ENCODE measurements around the gene F13A1.

F13A1 gene

DNA sequence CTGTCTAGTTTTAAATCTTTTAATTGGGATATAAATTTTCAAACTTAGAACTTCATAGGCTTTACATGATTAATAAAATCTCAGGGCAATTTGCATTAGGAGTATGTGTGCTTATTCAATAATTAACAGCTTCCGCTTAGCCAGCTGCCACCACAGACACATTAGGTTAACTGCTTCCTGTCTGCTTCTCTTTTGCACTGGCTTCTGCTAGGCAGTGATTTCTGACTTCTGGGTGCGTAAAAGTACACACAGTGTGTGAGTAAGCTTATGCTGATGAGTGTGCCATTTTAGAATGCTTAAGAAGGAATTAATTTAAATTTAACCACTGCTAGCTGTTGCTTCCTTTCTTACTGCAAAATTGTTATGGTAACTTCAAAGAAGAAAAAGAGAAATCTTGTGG, 73.9 kb downstream of the F13A1 start:
- Histone ChIP-seq H3K4me1 (ENCODE audit: control insufficient read depth, insufficient read depth, low read length) (no peaks in the 10 kb centered on the region), H3K27me3 (ENCODE audit: control insufficient read depth in 1 of 2, insufficient read depth in 2 of 2, low read length in 2 of 2) (no peaks in the 10 kb centered on the region), H3K9ac (ENCODE audit: low read length in 2 of 2) (no peak overlapping the region), H3K36me3 (ENCODE audit: control insufficient read depth in 2 of 2, insufficient read depth in 2 of 2, low read length in 2 of 2) (no peaks in the 10 kb centered on the region), H3K27ac (ENCODE audit: low read length) (no peak overlapping the region), H3K9me3 (ENCODE audit: control insufficient read depth in 2 of 2, low read length in 2 of 2) (no peaks in the 10 kb centered on the region), H3K4me3 (ENCODE audit: low read length in 2 of 2) (no peak overlapping the region)

DNA sequence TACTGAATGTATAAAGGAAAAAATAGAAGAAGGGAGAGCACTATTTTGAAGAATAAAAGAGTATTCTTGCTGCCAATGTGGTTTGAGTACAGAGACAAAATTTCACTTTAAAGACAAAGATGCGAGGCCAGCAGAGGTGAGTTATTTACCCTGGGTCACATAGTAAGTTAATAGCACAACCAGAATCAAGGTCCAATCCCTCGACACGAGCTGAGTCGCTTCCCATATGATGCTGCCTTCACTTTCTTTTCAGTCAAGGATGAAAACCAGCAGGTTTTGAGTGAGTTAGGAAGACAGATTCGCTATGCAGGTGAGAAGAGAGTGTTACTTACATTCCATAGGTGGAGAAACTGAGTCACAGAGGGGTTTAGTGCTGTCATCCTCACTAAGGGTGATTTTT, 75.8 kb downstream of the F13A1 start:
- Histone ChIP-seq H3K36me3 (ENCODE audit: control insufficient read depth in 2 of 2, insufficient read depth in 2 of 2, low read length in 2 of 2) (no peaks in the 10 kb centered on the region), H3K27me3 (ENCODE audit: control insufficient read depth in 1 of 2, insufficient read depth in 2 of 2, low read length in 2 of 2) (no peaks in the 10 kb centered on the region), H3K4me3 (ENCODE audit: low read length in 2 of 2) (no peak overlapping the region), H3K9ac (ENCODE audit: low read length in 2 of 2) (no peak overlapping the region), H3K9me3 (ENCODE audit: control insufficient read depth in 2 of 2, low read length in 2 of 2) (no peaks in the 10 kb centered on the region), H3K27ac (ENCODE audit: low read length) (no peak overlapping the region), H3K4me1 (ENCODE audit: control insufficient read depth, insufficient read depth, low read length) (no peaks in the 10 kb centered on the region)

DNA sequence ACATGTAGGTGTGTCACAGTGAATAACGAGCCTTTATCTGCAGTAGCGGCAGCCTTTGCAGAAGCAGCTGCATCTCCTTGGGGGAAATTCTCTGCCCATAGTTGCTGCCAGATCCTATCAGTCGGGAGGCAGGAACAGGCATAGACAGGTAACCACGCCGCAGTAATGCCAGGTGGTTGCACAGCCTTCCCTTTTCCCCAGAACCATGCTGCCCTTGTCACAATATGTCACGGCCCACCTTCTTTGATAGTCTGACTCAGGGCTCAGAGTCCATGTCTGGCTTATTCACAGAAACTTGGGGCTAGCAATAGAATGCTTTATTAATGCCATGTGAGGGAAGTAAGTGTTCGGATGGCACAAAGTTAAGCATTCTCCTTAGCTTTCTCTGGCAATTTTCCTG, 76.6 kb downstream of the F13A1 start:
- no peak overlapping the region for H3K27ac ChIP-seq (ENCODE audit: low read length)
- H3K4me3 ChIP-seq (ENCODE audit: low read length in 2 of 2), result no peak overlapping the region
- H3K4me1 ChIP-seq (ENCODE audit: control insufficient read depth, insufficient read depth, low read length), result no peaks in the 10 kb centered on the region
- H3K36me3 ChIP-seq (ENCODE audit: control insufficient read depth in 2 of 2, insufficient read depth in 2 of 2, low read length in 2 of 2), result no peaks in the 10 kb centered on the region
- no peaks in the 10 kb centered on the region for H3K9me3 ChIP-seq (ENCODE audit: control insufficient read depth in 2 of 2, low read length in 2 of 2)
- H3K27me3 ChIP-seq (ENCODE audit: control insufficient read depth in 1 of 2, insufficient read depth in 2 of 2, low read length in 2 of 2), result no peaks in the 10 kb centered on the region
- H3K9ac ChIP-seq (ENCODE audit: low read length in 2 of 2), result no peak overlapping the region

DNA sequence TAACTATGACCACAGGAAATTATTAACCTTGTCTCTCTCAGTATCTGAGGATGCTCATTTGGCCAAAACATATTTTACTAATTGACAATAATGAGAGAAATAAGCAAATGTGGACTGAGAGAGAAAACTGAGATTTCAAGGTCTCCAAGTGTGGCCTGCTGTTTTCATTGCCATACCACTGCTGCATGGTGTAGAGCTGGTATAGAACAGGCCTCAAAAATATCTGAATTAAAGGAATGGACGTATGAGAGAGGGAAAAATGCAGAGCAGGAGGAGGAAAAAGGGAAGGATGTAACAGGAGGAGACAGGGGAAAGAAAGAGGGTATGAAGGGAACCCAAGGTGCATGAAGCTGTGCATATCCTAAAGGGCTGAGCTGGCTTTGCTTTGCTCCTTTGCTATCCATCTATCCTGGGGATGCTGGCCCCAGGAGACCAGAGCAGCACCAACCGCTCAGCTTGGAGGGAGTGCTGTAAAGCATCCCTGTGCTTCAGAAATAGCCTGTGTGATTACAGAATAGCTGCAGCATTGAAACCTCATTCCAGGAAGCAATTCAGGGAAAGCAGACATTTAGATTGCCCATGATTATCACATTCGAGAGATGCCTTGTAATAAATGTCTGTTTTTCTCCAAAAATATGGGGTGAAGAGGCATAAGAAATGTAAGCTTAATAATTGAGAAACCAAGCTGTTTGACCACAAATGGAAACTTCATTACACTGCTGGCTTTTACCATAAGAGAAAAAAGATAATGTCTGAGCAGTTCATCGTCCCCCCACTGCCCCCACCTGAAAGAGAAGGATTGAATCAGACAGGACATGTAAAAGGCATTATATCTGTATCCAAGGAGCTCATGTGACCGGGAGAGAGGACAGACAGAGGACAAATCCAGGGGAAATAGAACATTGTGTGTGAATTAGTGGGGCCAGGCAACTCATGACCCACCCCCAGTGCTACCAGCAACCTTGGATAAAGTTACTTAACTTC, 80.6 kb downstream of the F13A1 start:
- no peak overlapping the region for H3K4me3 ChIP-seq (ENCODE audit: low read length in 2 of 2)
- H3K4me1 ChIP-seq (ENCODE audit: control insufficient read depth, insufficient read depth, low read length), result no peaks in the 10 kb centered on the region
- no peak overlapping the region for H3K9ac ChIP-seq (ENCODE audit: low read length in 2 of 2)
- H3K27me3 ChIP-seq (ENCODE audit: control insufficient read depth in 1 of 2, insufficient read depth in 2 of 2, low read length in 2 of 2), result no peaks in the 10 kb centered on the region
- H3K36me3 ChIP-seq (ENCODE audit: control insufficient read depth in 2 of 2, insufficient read depth in 2 of 2, low read length in 2 of 2), result no peaks in the 10 kb centered on the region
- no peaks in the 10 kb centered on the region for H3K9me3 ChIP-seq (ENCODE audit: control insufficient read depth in 2 of 2, low read length in 2 of 2)
- H3K27ac ChIP-seq (ENCODE audit: low read length), result no peak overlapping the region

DNA sequence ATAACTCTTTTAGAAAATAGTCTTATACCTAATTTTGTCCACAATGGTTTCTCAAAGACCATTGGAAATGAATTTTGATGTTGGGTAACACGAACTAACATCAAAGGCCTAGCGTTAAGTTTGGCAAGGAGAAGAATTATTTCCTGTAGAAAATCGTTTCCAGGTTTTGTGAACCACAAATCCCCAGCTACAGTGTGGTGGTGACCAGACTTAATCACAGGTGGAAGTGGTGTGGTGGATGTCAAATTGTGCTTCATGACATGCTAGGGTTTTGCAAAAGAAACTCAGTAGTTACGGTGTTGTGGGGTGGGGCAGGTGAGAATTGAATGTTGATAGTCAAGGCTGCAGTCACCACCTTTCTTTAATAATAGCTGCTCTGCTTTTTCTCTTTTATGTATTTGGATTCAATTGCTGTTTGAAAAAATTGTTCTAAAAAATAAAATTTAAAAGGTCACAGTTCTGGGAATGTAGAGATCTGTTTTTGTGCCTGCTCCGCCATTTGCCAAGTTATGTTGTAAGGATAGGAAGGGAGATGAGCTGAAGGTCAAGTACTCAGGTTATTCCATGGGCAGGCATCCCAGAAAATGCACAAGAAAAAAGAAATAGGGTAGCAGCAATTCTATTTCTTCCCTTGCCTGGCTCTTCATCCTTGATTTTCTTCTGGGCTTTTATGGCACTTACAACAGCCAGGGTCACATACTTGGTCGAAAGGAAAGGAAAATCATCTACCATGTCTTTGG, 83.6 kb downstream of the F13A1 start:
- H3K4me3 ChIP-seq (ENCODE audit: low read length in 2 of 2), result no peak overlapping the region
- H3K27ac ChIP-seq (ENCODE audit: low read length), result no peak overlapping the region
- no peaks in the 10 kb centered on the region for H3K27me3 ChIP-seq (ENCODE audit: control insufficient read depth in 1 of 2, insufficient read depth in 2 of 2, low read length in 2 of 2)
- H3K9me3 ChIP-seq (ENCODE audit: control insufficient read depth in 2 of 2, low read length in 2 of 2), result no peaks in the 10 kb centered on the region
- H3K4me1 ChIP-seq (ENCODE audit: control insufficient read depth, insufficient read depth, low read length), result no peaks in the 10 kb centered on the region
- no peak overlapping the region for H3K9ac ChIP-seq (ENCODE audit: low read length in 2 of 2)
- no peaks in the 10 kb centered on the region for H3K36me3 ChIP-seq (ENCODE audit: control insufficient read depth in 2 of 2, insufficient read depth in 2 of 2, low read length in 2 of 2)

DNA sequence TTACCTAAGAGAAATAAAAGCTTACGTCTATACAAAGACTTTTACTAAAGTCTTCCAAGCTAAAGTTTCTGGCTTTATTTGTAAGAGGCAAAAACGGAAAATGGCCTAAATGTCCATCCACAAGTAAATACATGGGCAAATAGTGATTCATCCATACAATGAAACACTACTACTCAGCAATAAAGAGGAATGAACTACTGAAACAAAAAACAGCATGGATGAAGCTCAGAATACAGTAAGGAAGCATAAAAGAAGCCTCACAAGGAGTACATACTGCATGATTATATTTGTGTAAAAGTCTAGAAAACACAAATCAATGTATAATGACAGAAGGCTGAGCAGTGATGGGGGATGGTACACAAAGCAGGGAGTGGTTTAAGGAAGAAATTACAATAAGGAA, 84.7 kb downstream of the F13A1 start:
- Histone ChIP-seq H3K27ac (ENCODE audit: low read length) (no peak overlapping the region), H3K4me3 (ENCODE audit: low read length in 2 of 2) (no peak overlapping the region), H3K4me1 (ENCODE audit: control insufficient read depth, insufficient read depth, low read length) (no peaks in the 10 kb centered on the region), H3K9ac (ENCODE audit: low read length in 2 of 2) (no peak overlapping the region), H3K36me3 (ENCODE audit: control insufficient read depth in 2 of 2, insufficient read depth in 2 of 2, low read length in 2 of 2) (no peaks in the 10 kb centered on the region), H3K9me3 (ENCODE audit: control insufficient read depth in 2 of 2, low read length in 2 of 2) (no peaks in the 10 kb centered on the region), H3K27me3 (ENCODE audit: control insufficient read depth in 1 of 2, insufficient read depth in 2 of 2, low read length in 2 of 2) (no peaks in the 10 kb centered on the region)

DNA sequence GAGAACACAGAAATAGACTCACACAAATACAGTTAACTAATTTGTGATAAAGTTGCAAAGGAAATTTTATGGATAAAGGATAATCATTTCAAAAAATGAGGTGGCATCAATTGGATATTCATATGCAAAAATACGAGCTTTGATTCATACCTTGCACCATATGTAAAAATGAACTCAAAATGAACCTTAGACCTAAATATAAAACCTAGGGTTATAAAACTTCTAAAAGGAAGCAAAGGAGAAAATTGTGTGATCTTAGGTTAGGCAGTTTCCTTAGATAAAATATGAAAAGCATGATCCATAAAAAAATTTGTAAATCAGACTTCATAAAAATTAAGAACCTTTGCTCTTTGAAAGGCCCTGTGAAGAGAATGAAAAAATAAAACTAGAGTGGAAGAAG, 85.5 kb downstream of the F13A1 start:
- no peak overlapping the region for H3K9ac ChIP-seq (ENCODE audit: low read length in 2 of 2)
- no peaks in the 10 kb centered on the region for H3K36me3 ChIP-seq (ENCODE audit: control insufficient read depth in 2 of 2, insufficient read depth in 2 of 2, low read length in 2 of 2)
- no peaks in the 10 kb centered on the region for H3K4me1 ChIP-seq (ENCODE audit: control insufficient read depth, insufficient read depth, low read length)
- H3K4me3 ChIP-seq (ENCODE audit: low read length in 2 of 2), result no peak overlapping the region
- H3K9me3 ChIP-seq (ENCODE audit: control insufficient read depth in 2 of 2, low read length in 2 of 2), result no peaks in the 10 kb centered on the region
- H3K27me3 ChIP-seq (ENCODE audit: control insufficient read depth in 1 of 2, insufficient read depth in 2 of 2, low read length in 2 of 2), result no peaks in the 10 kb centered on the region
- H3K27ac ChIP-seq (ENCODE audit: low read length), result no peak overlapping the region

DNA sequence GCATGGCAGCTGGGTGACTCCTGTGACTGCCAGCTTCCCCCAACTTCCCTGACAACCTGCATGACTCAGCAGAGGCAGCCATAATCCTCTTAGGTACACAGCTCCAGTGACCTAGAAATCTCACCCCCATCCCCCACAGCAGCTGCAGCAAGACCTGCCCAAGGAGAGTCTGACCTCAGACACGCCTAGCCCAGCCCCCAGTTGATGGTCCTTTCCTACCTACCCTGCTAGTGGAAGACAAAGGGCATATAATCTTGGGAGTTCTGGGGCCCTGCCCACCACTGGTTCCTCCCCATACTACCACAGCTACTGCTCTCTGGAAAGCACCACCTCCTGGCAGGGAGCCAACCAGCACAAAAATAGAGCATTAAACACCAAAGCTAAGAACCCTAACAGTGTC, 90.2 kb downstream of the F13A1 start:
- Histone ChIP-seq H3K4me3 (ENCODE audit: low read length in 2 of 2) (no peak overlapping the region), H3K36me3 (ENCODE audit: control insufficient read depth in 2 of 2, insufficient read depth in 2 of 2, low read length in 2 of 2) (no peaks in the 10 kb centered on the region), H3K9me3 (ENCODE audit: control insufficient read depth in 2 of 2, low read length in 2 of 2) (no peaks in the 10 kb centered on the region), H3K4me1 (ENCODE audit: control insufficient read depth, insufficient read depth, low read length) (no peaks in the 10 kb centered on the region), H3K27ac (ENCODE audit: low read length) (no peak overlapping the region), H3K9ac (ENCODE audit: low read length in 2 of 2) (no peak overlapping the region), H3K27me3 (ENCODE audit: control insufficient read depth in 1 of 2, insufficient read depth in 2 of 2, low read length in 2 of 2) (no peaks in the 10 kb centered on the region)

DNA sequence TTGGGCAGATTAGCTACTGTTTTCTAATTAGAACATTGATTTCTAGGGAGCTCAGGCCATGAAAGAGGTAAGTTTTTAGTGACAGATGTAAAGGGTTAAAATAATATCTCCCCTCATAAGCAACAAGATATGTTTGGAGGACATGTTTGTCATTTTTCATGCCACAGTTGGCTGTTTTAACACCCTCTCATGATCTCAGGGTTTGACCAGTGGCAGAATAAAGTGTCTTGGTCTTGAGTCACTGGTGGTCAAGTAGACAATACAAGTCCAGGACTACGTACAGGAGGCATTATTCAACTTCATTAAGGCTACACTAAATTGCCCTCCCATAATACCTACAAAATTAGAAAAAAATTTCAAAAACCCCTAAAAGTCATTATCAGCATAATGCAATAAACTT, 92.6 kb downstream of the F13A1 start:
- Histone ChIP-seq H3K9ac (ENCODE audit: low read length in 2 of 2) (no peak overlapping the region), H3K9me3 (ENCODE audit: control insufficient read depth in 2 of 2, low read length in 2 of 2) (no peaks in the 10 kb centered on the region), H3K27me3 (ENCODE audit: control insufficient read depth in 1 of 2, insufficient read depth in 2 of 2, low read length in 2 of 2) (no peaks in the 10 kb centered on the region), H3K36me3 (ENCODE audit: control insufficient read depth in 2 of 2, insufficient read depth in 2 of 2, low read length in 2 of 2) (no peaks in the 10 kb centered on the region), H3K4me1 (ENCODE audit: control insufficient read depth, insufficient read depth, low read length) (no peaks in the 10 kb centered on the region), H3K4me3 (ENCODE audit: low read length in 2 of 2) (no peak overlapping the region), H3K27ac (ENCODE audit: low read length) (no peak overlapping the region)

DNA sequence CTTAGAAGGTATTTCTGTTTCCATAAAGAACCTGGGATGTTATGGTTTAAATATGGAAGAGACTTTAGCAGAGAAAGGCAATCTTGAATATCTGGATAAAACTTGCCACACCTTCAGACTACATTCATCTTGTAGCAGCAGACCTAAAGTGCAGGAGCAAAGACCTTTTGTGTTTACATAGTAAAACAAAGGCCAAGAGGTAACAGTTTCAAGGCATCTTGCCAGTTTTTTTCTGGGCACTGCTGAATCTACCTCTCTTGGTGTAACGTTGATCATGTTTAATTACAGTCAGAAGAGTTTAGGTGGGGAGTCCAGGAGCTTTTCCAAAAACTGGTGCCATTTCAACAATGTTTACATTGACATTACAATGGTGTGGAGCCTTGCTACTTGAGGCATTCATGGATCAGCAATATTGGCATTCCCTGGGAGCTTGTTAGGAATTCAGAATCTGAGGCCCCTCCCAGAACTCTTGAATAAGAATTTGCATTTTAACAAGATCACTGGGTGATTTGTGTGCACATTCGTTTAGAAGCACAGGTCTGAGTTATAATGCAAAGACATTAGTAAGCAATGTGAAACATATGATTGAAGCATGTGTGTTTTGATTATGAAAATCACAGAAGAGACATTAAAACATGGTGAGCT, 94.5 kb downstream of the F13A1 start:
- Histone ChIP-seq H3K36me3 (ENCODE audit: control insufficient read depth in 2 of 2, insufficient read depth in 2 of 2, low read length in 2 of 2) (no peaks in the 10 kb centered on the region), H3K9me3 (ENCODE audit: control insufficient read depth in 2 of 2, low read length in 2 of 2) (no peaks in the 10 kb centered on the region), H3K4me3 (ENCODE audit: low read length in 2 of 2) (no peak overlapping the region), H3K9ac (ENCODE audit: low read length in 2 of 2) (no peak overlapping the region), H3K27me3 (ENCODE audit: control insufficient read depth in 1 of 2, insufficient read depth in 2 of 2, low read length in 2 of 2) (peaks cover 0 to 2% of the 10 kb centered on the region in 2 donors), H3K4me1 (ENCODE audit: control insufficient read depth, insufficient read depth, low read length) (no peaks in the 10 kb centered on the region), H3K27ac (ENCODE audit: low read length) (no peak overlapping the region)

All from stomach smooth muscle (tissue), 2 donors.